Neural progenitor cell (in vitro differentiated cells): ENCODE results near the gene ASH1L.

ENCODE experiments used
- EZH2 ChIP-seq: fragments of 200-600 bp; sonication (generic); IDR thresholded peaks from 2 replicates; pipeline ENCODE4 v1.6.1; 2017; ENCODE audit warnings: antibody characterized with exemption, mild to moderate bottlenecking, moderate library complexity
- EZH2phosphoT487 ChIP-seq: fragments of 200-600 bp; sonication (generic); IDR thresholded peaks from 2 replicates; pipeline ENCODE4 v1.6.1; 2017; ENCODE audit warnings: antibody characterized with exemption
- TF ChIP-seq, protein P1 (sequence below): fragments of 200-600 bp; sonication (generic); IDR thresholded peaks from 2 replicates; pipeline ENCODE4 v1.5.1; 2017; ENCODE audit warnings: antibody characterized with exemption, mild to moderate bottlenecking

DNA sequence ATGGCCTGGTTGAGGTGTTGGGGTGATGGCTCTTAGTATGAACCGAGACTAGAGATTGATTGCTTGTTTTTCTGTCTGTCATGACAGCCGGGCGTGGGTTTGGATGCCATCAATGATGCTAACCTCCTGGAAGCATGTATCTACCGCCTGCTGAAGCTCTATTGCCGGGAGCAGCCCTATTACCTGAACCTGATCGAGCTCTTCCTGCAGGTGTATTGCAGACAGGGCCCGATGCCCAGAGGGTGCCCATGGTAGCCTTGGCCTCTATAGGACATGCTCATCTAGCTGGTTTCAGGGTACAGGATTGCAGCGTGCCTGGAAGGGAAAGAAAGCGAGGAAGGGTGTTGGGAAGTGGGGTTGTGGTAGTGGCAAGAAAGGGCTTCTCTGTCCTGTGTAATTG is 244.5 kb downstream of the ASH1L start:
- no peak for TF ChIP-seq EZH2
- TF ChIP-seq, protein P1, sequence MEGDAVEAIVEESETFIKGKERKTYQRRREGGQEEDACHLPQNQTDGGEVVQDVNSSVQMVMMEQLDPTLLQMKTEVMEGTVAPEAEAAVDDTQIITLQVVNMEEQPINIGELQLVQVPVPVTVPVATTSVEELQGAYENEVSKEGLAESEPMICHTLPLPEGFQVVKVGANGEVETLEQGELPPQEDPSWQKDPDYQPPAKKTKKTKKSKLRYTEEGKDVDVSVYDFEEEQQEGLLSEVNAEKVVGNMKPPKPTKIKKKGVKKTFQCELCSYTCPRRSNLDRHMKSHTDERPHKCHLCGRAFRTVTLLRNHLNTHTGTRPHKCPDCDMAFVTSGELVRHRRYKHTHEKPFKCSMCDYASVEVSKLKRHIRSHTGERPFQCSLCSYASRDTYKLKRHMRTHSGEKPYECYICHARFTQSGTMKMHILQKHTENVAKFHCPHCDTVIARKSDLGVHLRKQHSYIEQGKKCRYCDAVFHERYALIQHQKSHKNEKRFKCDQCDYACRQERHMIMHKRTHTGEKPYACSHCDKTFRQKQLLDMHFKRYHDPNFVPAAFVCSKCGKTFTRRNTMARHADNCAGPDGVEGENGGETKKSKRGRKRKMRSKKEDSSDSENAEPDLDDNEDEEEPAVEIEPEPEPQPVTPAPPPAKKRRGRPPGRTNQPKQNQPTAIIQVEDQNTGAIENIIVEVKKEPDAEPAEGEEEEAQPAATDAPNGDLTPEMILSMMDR, result no peak
- TF ChIP-seq EZH2phosphoT487, result no peak
